Gastrocnemius medialis (tissue), 4 donors: Measurements from ENCODE around the gene ARG2.

ENCODE experiments used
- POLR2A ChIP-seq, 2 donors: fragments of 450-650 bp; IDR thresholded peaks; one replicate each; pipeline ENCODE4 v1.6.1; 2017; ENCODE audit warnings: antibody characterized with exemption in 2 of 2, mild to moderate bottlenecking in 2 of 2, moderate library complexity in 2 of 2
- TF ChIP-seq, protein P1 (sequence below), 5 experiments: fragments of 450-650 bp in 3 of 5; fragments of 200-600 bp in 2 of 5; sonication (generic) in 2 of 5; IDR thresholded peaks in 4 of 5; conservative IDR thresholded peaks in 1 of 5; 1 replicate in 4 of 5; 2 replicates in 1 of 5; pipeline ENCODE4 v1.5.1; 2016 to 2019; ENCODE audit warnings: antibody characterized with exemption in 5 of 5, mild to moderate bottlenecking in 3 of 5, moderate library complexity in 3 of 5

GRCh38 chr14:67623114-67623513 is 3.4 kb downstream of the ARG2 start:
- TF ChIP-seq, protein P1, sequence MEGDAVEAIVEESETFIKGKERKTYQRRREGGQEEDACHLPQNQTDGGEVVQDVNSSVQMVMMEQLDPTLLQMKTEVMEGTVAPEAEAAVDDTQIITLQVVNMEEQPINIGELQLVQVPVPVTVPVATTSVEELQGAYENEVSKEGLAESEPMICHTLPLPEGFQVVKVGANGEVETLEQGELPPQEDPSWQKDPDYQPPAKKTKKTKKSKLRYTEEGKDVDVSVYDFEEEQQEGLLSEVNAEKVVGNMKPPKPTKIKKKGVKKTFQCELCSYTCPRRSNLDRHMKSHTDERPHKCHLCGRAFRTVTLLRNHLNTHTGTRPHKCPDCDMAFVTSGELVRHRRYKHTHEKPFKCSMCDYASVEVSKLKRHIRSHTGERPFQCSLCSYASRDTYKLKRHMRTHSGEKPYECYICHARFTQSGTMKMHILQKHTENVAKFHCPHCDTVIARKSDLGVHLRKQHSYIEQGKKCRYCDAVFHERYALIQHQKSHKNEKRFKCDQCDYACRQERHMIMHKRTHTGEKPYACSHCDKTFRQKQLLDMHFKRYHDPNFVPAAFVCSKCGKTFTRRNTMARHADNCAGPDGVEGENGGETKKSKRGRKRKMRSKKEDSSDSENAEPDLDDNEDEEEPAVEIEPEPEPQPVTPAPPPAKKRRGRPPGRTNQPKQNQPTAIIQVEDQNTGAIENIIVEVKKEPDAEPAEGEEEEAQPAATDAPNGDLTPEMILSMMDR (IDR thresholded peaks at IDR 0.05 in 4 of 5, conservative IDR thresholded peaks at IDR 0.05 in 1 of 5) = no peak
- no peak for TF ChIP-seq POLR2A (IDR thresholded peaks at IDR 0.05)
